SU-DHL-6 (cell line): Measurements from ENCODE around the gene DDX51.

ENCODE experiments used
- EZH2phosphoT487 ChIP-seq: fragments of 200-600 bp; sonication (generic), shearing (Covaris generic); conservative IDR thresholded peaks from 2 replicates; pipeline ENCODE4 v1.6.1; 2018; ENCODE audit warnings: mild to moderate bottlenecking, antibody characterized with exemption, low read length, moderate library complexity, mixed read lengths
- TF ChIP-seq, protein P1 (sequence below): fragments of 200-600 bp; sonication (generic); IDR thresholded peaks from one replicate; pipeline ENCODE4 v1.5.1; 2017; ENCODE audit warnings: antibody characterized with exemption, mild to moderate bottlenecking, low read length, moderate library complexity; ENCODE audit not compliant: insufficient read depth, poor library complexity, severe bottlenecking

DNA sequence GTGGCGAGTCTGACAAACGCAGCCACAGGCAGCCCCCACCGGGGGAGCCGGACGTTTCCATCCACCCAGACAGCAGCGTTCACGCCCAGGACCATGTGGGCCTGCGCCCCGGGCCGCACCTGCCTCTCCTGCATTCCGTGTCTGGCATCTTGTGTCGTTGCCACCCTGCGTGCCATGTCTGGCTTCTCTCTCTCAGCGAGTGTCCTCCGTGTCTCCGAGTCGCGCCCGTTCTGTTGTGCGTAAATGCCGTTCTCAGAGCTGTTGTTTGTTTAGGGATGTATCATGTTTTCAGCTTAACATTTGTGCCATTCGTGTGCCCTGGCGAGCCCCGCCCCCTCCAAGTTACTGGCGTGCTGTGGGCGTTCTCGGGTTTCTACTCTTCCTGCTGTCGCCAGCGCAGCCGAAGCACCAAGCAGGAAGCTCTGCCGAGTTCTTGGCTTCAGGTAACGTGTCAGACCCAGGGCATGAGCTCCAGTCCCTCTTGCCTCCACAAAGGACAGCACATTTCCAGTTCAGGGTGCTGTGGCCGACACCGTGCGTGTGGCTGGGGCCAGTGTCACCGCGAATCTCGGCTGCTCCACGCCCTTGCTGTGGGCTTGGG is 34.8 kb upstream of the DDX51 start:
- TF ChIP-seq, protein P1, sequence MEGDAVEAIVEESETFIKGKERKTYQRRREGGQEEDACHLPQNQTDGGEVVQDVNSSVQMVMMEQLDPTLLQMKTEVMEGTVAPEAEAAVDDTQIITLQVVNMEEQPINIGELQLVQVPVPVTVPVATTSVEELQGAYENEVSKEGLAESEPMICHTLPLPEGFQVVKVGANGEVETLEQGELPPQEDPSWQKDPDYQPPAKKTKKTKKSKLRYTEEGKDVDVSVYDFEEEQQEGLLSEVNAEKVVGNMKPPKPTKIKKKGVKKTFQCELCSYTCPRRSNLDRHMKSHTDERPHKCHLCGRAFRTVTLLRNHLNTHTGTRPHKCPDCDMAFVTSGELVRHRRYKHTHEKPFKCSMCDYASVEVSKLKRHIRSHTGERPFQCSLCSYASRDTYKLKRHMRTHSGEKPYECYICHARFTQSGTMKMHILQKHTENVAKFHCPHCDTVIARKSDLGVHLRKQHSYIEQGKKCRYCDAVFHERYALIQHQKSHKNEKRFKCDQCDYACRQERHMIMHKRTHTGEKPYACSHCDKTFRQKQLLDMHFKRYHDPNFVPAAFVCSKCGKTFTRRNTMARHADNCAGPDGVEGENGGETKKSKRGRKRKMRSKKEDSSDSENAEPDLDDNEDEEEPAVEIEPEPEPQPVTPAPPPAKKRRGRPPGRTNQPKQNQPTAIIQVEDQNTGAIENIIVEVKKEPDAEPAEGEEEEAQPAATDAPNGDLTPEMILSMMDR: no peak
- TF ChIP-seq EZH2phosphoT487: no peak
